Ascending aorta (tissue), 2 donors: ENCODE results near the gene SURF4. TPM values are rescaled to one million over a fixed set of nuclear protein-coding genes. Genes with fewer than 3 reads are reported as not detected.
"Not testable (repeated sequence)": the region's sequence is repeated elsewhere in the genome, so short reads cannot be mapped to it uniquely, and the experiment has no call there.

ENCODE experiments used
- DNase-seq, 2 donors: peaks; one replicate each; pipeline ENCODE4 v3.0.0-alpha.2; 2019; ENCODE audit warnings: low spot score in 2 of 2
- H3K27ac ChIP-seq, 2 donors: fragments of 200-600 bp; sonication (generic); one replicate each; pipeline ENCODE4 v1.5.1; 2016 to 2017; ENCODE audit warnings: mild to moderate bottlenecking in 1 of 2
- H3K27me3 ChIP-seq: fragments of 200-600 bp; sonication (generic); one replicate; pipeline ENCODE4 v1.5.1; 2017
- H3K36me3 ChIP-seq, 2 donors: fragments of 200-600 bp; sonication (generic); one replicate each; pipeline ENCODE4 v1.5.1; 2016
- H3K4me1 ChIP-seq, 2 donors: fragments of 200-600 bp; sonication (generic); one replicate each; pipeline ENCODE4 v1.5.1; 2016 to 2017; ENCODE audit warnings: mild to moderate bottlenecking in 1 of 2
- H3K4me3 ChIP-seq, 2 donors: fragments of 200-600 bp; sonication (generic); one replicate each; pipeline ENCODE4 v1.5.1; 2016 to 2017; ENCODE audit warnings: mild to moderate bottlenecking in 1 of 2
- H3K9me3 ChIP-seq, 2 donors: fragments of 200-600 bp; sonication (generic); one replicate each; pipeline ENCODE4 v1.5.1; 2016
- intact Hi-C: fragments of 100-400 bp; cut with DNase I; formaldehyde crosslinking; loops from one replicate; pipeline ENCODE4 v1.15.1; 2023
- total RNA-seq: library from RNA; depleted of rRNA; stranded (reverse); fragments of >200 nt; gene quantifications from one replicate; pipeline ENCODE4 v1.1.0, GENCODE V29; 2016
- TF ChIP-seq, protein P1 (sequence below), 3 experiments: fragments of 200-600 bp in 2 of 3; fragments of 450-650 bp in 1 of 3; sonication (generic) in 2 of 3; IDR thresholded peaks; one replicate each; pipeline ENCODE4 v1.5.1; 2016 to 2019; ENCODE audit warnings: antibody characterized with exemption in 3 of 3, mild to moderate bottlenecking in 1 of 3, moderate library complexity in 1 of 3

Gene SURF4
- total RNA-seq, 1 donor from 2014 or later = 161 TPM

DNA sequence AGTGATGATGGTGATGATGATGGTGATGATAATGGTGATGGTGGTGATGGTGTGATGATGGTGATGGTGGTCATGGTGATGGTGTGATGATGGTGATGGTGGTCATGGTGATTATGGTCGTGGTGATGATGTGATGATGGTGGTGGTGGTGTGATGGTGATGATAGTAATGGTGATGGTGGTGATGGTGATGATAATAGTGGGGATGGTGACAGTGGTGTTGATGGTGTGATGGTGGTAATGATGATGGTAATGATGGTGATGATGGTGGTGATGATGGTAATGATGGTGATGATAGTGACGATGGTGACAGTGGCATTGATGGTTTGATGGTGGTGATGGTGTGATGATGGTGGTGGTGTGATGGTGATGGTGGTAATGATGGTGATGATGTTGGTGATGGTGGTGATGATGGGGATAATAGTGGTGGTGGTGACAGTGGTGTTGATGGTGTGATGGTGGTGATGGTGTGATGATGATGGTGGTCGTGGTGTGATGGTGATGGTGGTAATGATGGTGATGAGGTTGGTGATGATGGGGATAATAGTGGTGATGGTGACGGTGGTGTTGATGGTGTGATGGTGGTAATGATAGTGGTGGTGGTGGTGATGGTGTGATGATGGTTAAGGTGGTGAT lies 6.8 kb upstream of the SURF4 start:
- Histone ChIP-seq H3K4me1 (no peaks in the 10 kb centered on the region), H3K4me3 (no peak overlapping the region), H3K9me3 (no peaks in the 10 kb centered on the region), H3K27ac (no peak overlapping the region), H3K27me3 (no peaks in the 10 kb centered on the region), H3K36me3 (no peaks in the 10 kb centered on the region)
- intact Hi-C loops = no loop called here
- DNase-seq = no peak
- TF ChIP-seq, protein P1, sequence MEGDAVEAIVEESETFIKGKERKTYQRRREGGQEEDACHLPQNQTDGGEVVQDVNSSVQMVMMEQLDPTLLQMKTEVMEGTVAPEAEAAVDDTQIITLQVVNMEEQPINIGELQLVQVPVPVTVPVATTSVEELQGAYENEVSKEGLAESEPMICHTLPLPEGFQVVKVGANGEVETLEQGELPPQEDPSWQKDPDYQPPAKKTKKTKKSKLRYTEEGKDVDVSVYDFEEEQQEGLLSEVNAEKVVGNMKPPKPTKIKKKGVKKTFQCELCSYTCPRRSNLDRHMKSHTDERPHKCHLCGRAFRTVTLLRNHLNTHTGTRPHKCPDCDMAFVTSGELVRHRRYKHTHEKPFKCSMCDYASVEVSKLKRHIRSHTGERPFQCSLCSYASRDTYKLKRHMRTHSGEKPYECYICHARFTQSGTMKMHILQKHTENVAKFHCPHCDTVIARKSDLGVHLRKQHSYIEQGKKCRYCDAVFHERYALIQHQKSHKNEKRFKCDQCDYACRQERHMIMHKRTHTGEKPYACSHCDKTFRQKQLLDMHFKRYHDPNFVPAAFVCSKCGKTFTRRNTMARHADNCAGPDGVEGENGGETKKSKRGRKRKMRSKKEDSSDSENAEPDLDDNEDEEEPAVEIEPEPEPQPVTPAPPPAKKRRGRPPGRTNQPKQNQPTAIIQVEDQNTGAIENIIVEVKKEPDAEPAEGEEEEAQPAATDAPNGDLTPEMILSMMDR (IDR thresholded peaks at IDR 0.05) = no peak

DNA sequence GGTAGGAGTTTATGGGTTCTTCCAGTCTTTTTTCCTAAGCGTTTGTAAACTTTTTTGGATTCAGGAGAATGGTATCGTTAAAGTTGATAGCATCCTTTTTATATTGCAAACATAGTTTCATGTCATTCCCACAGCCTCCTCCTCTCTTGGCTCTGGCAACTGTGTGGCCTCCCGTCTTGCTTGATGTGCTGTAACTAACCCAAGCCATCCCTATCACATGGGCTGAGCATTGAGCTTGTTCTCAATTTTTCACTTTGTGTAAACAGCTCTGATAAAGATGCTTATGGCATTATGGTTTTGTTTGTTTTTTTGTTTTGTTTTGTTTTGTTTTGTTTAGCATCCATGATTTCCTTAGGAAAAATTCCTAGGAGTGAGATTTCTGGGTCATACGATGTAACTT lies 4.9 kb upstream of the SURF4 start:
- no peaks in the 10 kb centered on the region for H3K27me3 ChIP-seq

DNA sequence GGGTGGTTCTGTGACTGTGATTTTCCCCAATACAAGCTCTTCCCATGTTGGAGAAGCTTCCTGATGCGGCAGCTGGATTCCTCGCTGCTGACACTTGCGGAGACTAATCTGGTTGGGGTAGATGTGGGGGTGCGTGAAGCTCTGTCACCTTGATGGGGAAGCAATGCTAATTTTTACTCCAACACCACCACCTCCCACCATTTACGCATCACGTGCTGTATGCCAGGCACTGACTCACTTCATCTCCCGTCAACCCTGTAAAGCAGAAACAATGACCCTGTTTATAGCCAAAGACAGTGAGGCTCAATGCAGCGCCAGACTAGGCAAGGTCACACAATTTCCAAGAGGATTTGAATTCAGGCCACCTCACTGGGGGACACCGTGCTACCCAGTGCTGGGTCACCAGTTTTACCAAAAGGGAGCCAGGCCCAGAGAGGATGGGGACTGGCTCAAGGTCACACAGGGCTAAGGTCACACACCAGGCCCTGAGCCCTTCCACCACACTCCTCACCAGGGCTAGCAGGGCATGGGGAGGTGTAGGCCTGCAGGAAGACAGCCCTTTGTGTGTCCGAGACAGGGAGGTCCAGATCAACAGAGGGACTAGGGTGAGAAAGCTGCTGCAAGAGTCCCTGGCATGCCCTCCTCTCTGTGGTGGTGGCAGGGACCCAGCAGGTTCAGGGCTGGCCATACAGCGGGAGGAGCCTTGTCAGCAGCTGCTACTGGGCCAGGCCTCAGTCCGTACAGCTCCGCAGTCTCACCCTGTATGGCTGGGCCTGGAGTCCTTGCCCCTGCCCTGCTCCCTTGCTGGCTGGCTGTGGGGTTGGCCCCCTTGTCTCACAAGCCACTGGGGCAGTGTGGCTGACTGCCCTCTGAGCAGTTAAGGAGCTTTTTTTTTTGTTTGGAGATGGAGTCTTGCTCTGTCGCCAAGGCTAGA lies 3.6 kb upstream of the SURF4 start:
- no peaks in the 10 kb centered on the region for H3K9me3 ChIP-seq
- peaks cover 4 to 5% of the 10 kb centered on the region in 2 donors for H3K4me1 ChIP-seq
- no peak overlapping the region for H3K27ac ChIP-seq
- H3K4me3 ChIP-seq = no peak overlapping the region
- TF ChIP-seq, protein P1 (IDR thresholded peaks at IDR 0.05) = no peak
- intact Hi-C loops = loop anchor here (10.0 kb wide), 1 partner anchor 645 kb away; the partner anchor contains the start of gene BRD3OS
- no peaks in the 10 kb centered on the region for H3K27me3 ChIP-seq
- H3K36me3 ChIP-seq = peaks cover 0 to 4% of the 10 kb centered on the region in 2 donors
- no peak for DNase-seq

More for the DNA sequence above, 4.9 kb upstream of the SURF4 start:
- Histone ChIP-seq H3K27ac (no peak overlapping the region), H3K4me3 (no peak overlapping the region), H3K36me3 (peaks cover 0 to under 1% of the 10 kb centered on the region in 2 donors), H3K9me3 (no peaks in the 10 kb centered on the region), H3K4me1 (peaks cover 0 to 5% of the 10 kb centered on the region in 2 donors)
- TF ChIP-seq, protein P1 (IDR thresholded peaks at IDR 0.05) = no peak
- DNase-seq = no peak
- intact Hi-C loops = no loop called here

DNA sequence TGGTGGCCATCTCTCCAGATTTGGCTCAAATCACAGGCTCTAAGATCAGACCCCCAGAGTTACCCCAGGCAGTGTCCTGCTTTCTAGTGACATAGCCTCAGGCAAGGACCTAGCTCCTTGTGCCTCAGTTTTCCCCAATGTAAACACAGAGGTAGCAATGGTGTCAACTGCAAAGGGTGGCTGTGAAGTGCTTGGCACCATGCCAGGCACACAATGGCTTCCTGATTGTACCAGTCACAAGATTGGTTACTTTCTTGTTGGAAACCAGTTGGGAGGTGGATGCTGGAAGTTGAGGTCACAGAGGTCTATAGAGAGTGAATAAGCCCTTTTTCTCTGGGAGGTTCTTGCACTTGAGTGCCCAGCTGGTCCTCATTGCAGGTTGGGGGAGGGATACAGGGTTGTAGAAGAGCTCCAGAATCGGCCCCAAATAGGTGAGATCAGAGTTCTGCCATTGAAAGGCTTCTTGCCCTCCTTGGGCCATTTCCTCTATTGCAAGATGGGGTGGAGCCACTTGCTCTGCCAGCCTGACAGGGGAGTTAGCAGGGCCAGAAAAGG lies 2.6 kb upstream of the SURF4 start:
- no peak overlapping the region for H3K27ac ChIP-seq
- peaks cover under 1 to 4% of the 10 kb centered on the region in 2 donors for H3K36me3 ChIP-seq
- no peak overlapping the region for H3K4me3 ChIP-seq
- no peaks in the 10 kb centered on the region for H3K9me3 ChIP-seq
- peaks cover 7% of the 10 kb centered on the region in 2 donors for H3K4me1 ChIP-seq
- no peak for DNase-seq
- TF ChIP-seq, protein P1 (IDR thresholded peaks at IDR 0.05) = no peak
- H3K27me3 ChIP-seq = no peaks in the 10 kb centered on the region
- intact Hi-C loops = loop anchor here (10.0 kb wide), 1 partner anchor 646 kb away; the partner anchor contains the start of gene BRD3OS

DNA sequence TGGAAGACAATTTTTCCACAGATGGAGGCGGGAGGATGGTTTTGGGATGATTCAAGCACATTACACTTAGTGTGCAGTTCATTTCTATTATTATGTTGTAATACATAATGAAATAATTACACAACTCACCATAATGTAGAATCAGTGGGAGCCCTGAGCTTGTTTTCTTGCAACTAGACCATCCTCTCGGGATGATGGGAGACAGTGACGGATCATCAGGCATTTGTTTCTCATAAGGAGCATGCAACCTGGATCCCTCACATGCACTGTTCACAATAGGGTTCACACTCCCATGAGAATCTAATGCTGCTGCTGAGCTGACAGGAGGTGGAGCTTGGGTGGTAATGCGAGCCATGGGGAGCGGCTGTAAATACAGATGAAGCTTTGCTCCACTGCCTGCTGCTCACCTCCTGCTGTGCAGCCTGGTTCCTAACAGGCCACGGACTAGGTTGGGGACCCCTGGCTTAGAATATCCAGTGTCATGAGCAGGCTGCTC lies 1.9 kb upstream of the SURF4 start:
- Histone ChIP-seq H3K4me1 (peaks cover 7 to 14% of the 10 kb centered on the region in 2 donors), H3K4me3 (no peak overlapping the region), H3K27ac (no peak overlapping the region), H3K9me3 (no peaks in the 10 kb centered on the region), H3K27me3 (no peaks in the 10 kb centered on the region), H3K36me3 (peaks cover 4 to 9% of the 10 kb centered on the region in 2 donors)
- DNase-seq = no peak
- TF ChIP-seq, protein P1 (IDR thresholded peaks at IDR 0.05) = no peak
- intact Hi-C loops = loop anchor here (2.0 to 10.0 kb wide), 2 partner anchors 21 to 647 kb away; partner anchors contain the start of genes BRD3OS, SURF1 and SURF2

DNA sequence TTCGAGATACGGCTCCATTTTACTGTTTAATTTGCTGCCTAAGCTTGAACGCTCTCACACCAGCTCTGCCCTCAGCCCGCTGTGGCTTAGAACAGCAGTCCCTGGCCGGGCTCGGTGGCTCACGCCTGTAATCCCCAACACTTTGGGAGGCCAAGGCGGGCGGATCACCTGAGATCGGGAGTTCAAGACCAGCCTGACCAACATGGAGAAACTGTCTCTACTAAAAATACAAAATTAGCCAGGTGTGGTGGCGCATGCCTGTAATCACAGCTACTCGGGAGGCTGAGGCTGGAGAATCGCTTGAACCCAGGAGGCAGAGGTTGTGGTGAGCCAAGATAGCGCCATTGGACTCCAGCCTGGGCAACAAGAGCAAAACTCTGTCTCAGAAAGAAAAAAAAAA lies 1.4 kb upstream of the SURF4 start:
- peaks cover 7 to 17% of the 10 kb centered on the region in 2 donors for H3K4me1 ChIP-seq
- H3K9me3 ChIP-seq, H3K4me3 ChIP-seq, DNase-seq, H3K27ac ChIP-seq, H3K27me3 ChIP-seq: not testable (repeated sequence)
- intact Hi-C loops = loop anchor here (2.0 to 10.0 kb wide), 2 partner anchors 20 to 648 kb away; partner anchors contain the start of genes BRD3OS, SURF1 and SURF2
- H3K36me3 ChIP-seq = peaks cover 4 to 14% of the 10 kb centered on the region in 2 donors
